HG02852 (cell line): ENCODE measurements around the gene TRIM33.
"Not testable (repeated sequence)": the region's sequence is repeated elsewhere in the genome, so short reads cannot be mapped to it uniquely, and the experiment has no call there.

Source experiments
- ATAC-seq: cut with Tn5 transposase; IDR thresholded peaks from one replicate; pipeline ENCODE4 v1.9.1; 2021; ENCODE audit warnings: mild to moderate bottlenecking, moderate library complexity; ENCODE audit not compliant: unreplicated experiment

Gene TRIM33

GRCh38 chr1:114512595-114513280 is 1.7 kb upstream of the TRIM33 start:
- no peak for ATAC-seq

- ATAC-seq = peak; percentile 57
Measured at GRCh38 chr1:114510274-114511031, 550 bp downstream of the TRIM33 start.

GRCh38 chr1:114509596-114510273 is 1.3 kb downstream of the TRIM33 start:
- no peak for ATAC-seq

- ATAC-seq = no peak
Measured at GRCh38 chr1:114508386-114508898, 2.6 kb downstream of the TRIM33 start.

GRCh38 chr1:114507513-114507912 is 3.5 kb downstream of the TRIM33 start:
- ATAC-seq = no peak

GRCh38 chr1:114505148-114505561 is 5.8 kb downstream of the TRIM33 start:
- ATAC-seq = no peak

GRCh38 chr1:114503916-114504422 is 7.0 kb downstream of the TRIM33 start:
- ATAC-seq = no peak

- ATAC-seq = no peak
Measured at GRCh38 chr1:114502080-114502479, 8.9 kb downstream of the TRIM33 start.

- no peak for ATAC-seq
Measured at GRCh38 chr1:114499478-114499877, 11.5 kb downstream of the TRIM33 start.

GRCh38 chr1:114496089-114496488 is 14.9 kb downstream of the TRIM33 start:
- ATAC-seq = no peak

- ATAC-seq = no peak
Measured at GRCh38 chr1:114495486-114495885, 15.5 kb downstream of the TRIM33 start.

- ATAC-seq = no peak
Measured at GRCh38 chr1:114492978-114493377, 18.0 kb downstream of the TRIM33 start.

- no peak for ATAC-seq
Measured at GRCh38 chr1:114490274-114490693, 20.7 kb downstream of the TRIM33 start.

GRCh38 chr1:114488739-114489138 is 22.3 kb downstream of the TRIM33 start:
- ATAC-seq = no peak

- no peak for ATAC-seq
Measured at GRCh38 chr1:114485286-114485685, 25.7 kb downstream of the TRIM33 start.

- ATAC-seq = peak; percentile 89
Measured at GRCh38 chr1:114482585-114482984, 28.4 kb downstream of the TRIM33 start.

GRCh38 chr1:114479636-114480035 is 31.4 kb downstream of the TRIM33 start:
- not testable (repeated sequence) for ATAC-seq

- ATAC-seq = no peak
Measured at GRCh38 chr1:114479134-114479533, 31.9 kb downstream of the TRIM33 start.

GRCh38 chr1:114473796-114474195 is 37.2 kb downstream of the TRIM33 start:
- no peak for ATAC-seq

- ATAC-seq = no peak
Measured at GRCh38 chr1:114472408-114472807, 38.6 kb downstream of the TRIM33 start.

- ATAC-seq = no peak
Measured at GRCh38 chr1:114470681-114471080, 40.3 kb downstream of the TRIM33 start.
